HG03521 (cell line): ENCODE data around the gene NGFR.

Source experiments
- ATAC-seq: cut with Tn5 transposase; IDR thresholded peaks from one replicate; pipeline ENCODE4 v1.9.1; 2021; ENCODE audit warnings: mild to moderate bottlenecking, moderate library complexity; ENCODE audit not compliant: unreplicated experiment

NGFR gene

DNA sequence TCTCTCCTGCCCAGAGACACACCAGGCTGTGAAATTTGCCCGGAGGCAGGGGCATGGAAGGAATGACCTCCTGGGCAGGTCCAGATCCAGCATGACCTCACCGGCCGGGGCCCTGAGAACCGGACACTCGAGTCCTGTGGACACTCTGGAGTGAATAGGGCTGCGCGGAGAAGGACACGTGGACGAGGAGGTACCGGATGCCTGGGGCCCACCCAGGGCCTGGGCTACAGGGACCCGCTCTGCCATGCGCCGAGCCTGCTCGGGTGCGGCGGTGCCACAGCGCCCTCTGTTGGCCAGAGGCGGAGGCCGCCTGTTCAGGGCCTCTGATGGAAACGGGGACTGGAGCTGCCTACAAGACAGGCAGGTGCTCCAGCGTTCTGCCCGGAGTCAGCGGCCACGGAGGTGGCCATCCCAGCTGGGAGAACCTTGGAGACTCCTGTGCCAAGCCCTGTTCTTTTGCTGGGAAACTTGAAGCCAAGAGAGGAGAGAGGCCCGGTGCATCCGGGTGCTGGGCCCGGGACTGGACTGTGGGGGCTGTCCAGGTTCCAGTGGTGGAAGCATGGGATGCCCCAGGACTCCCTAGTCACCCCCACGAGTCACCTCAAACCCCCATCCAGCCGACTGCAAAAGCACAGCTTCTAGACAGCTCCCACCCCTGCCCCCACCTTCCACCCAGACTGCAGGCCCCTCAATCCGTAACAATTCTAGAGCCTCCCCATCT lies 61.3 kb downstream of the NGFR start:
- ATAC-seq = no peak

- ATAC-seq = no peak
Measured at GRCh38 chr17:49557312-49558024, 62.4 kb downstream of the NGFR start.
